ENCODE results near the gene UIMC1. TPM values are rescaled to one million over a fixed set of nuclear protein-coding genes. Genes with fewer than 3 reads are reported as not detected.

Gene UIMC1
- total RNA-seq, 1 experiment from 2014 or later = 53.0 TPM

DNA sequence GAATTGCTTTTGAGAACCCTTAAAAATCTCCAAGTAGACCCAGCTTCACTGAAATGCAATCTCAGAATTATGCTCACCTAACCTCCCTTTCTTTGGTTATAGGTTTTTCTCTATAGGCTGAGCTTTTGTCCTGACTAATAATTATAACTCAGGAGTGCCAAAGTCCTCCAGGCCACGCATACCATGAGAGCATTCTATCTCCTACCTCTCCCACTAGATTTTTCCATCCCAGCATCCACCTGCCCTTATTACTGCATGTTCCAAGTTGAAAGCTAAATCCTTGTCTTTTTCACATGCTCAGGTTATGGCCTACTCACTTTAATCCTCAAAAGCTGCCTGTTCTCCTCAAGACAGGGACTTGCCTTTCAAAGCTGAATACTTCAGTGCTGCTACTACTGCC is 38.1 kb upstream of the UIMC1 start:
- TF ChIP-seq, protein P1, sequence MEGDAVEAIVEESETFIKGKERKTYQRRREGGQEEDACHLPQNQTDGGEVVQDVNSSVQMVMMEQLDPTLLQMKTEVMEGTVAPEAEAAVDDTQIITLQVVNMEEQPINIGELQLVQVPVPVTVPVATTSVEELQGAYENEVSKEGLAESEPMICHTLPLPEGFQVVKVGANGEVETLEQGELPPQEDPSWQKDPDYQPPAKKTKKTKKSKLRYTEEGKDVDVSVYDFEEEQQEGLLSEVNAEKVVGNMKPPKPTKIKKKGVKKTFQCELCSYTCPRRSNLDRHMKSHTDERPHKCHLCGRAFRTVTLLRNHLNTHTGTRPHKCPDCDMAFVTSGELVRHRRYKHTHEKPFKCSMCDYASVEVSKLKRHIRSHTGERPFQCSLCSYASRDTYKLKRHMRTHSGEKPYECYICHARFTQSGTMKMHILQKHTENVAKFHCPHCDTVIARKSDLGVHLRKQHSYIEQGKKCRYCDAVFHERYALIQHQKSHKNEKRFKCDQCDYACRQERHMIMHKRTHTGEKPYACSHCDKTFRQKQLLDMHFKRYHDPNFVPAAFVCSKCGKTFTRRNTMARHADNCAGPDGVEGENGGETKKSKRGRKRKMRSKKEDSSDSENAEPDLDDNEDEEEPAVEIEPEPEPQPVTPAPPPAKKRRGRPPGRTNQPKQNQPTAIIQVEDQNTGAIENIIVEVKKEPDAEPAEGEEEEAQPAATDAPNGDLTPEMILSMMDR (conservative IDR thresholded peaks at IDR 0.05) = no peak
- Histone ChIP-seq H3K79me2 (ENCODE audit: insufficient read depth, low read length) (no peaks in the 10 kb centered on the region), H3K27ac (ENCODE audit: insufficient read length, low read depth, low read length) (no peak overlapping the region), H3K9me3 (ENCODE audit: control insufficient read depth, low read depth, low read length) (no peaks in the 10 kb centered on the region), H2BK120ac (ENCODE audit: low read depth, low read length, poor library complexity, severe bottlenecking) (no peak overlapping the region), H2BK5ac (ENCODE audit: insufficient read length, low read length) (no peak overlapping the region), H2BK20ac (ENCODE audit: low read depth, low read length, poor library complexity, severe bottlenecking) (no peak overlapping the region), H4K8ac (replicated peaks; ENCODE audit: insufficient read length, low read depth, low read length) (no peak overlapping the region), H2AK5ac (ENCODE audit: insufficient read length, low read length) (no peak overlapping the region), H3K4me2 (ENCODE audit: insufficient read depth, insufficient read length, low read length) (no peak overlapping the region), H3K23me2 (ENCODE audit: insufficient read length, low read depth, low read length, poor library complexity, severe bottlenecking) (no peaks in the 10 kb centered on the region), H4K91ac (ENCODE audit: insufficient read length, low read depth, low read length) (no peak overlapping the region), H2BK15ac (ENCODE audit: low read depth, low read length) (no peak overlapping the region), H3T11ph (ENCODE audit: low read length) (no peak overlapping the region), H3K9ac (ENCODE audit: extremely low read depth, insufficient read length, low read length) (no peak overlapping the region), H2BK12ac (ENCODE audit: insufficient read length, low read depth, low read length) (no peak overlapping the region), H3K14ac (ENCODE audit: insufficient read depth, low read length) (no peak overlapping the region), H4K20me1 (ENCODE audit: control insufficient read depth, insufficient read depth, insufficient read length) (no peaks in the 10 kb centered on the region), H3K79me1 (ENCODE audit: insufficient read depth, low read depth, low read length, poor library complexity, severe bottlenecking) (no peaks in the 10 kb centered on the region), H4K5ac (ENCODE audit: insufficient read length, low read depth, low read length) (no peak overlapping the region), H3K23ac (ENCODE audit: insufficient read length, low read depth, low read length) (no peak overlapping the region), H2AFZ (ENCODE audit: low read length) (no peak overlapping the region), H3K56ac (ENCODE audit: insufficient read length, low read depth, low read length) (no peak overlapping the region), H3K4me1 (ENCODE audit: insufficient read depth, low read length) (no peaks in the 10 kb centered on the region), H3K18ac (ENCODE audit: insufficient read length, low read depth, low read length) (no peak overlapping the region), H3K27me3 (ENCODE audit: insufficient read depth, low read length) (no peaks in the 10 kb centered on the region), H3K4ac (ENCODE audit: low read depth, low read length) (no peak overlapping the region)
- no CpG with 5 or more reads among the region's 1 CpG for WGBS (ENCODE audit: extremely low coverage, insufficient read length, low lambda C conversion rate)
- Mint-ChIP-seq H3K4me1 (no peaks in the 10 kb centered on the region), H3K4me3 (no peak overlapping the region), H3K27me3 (ENCODE audit: low read depth) (no peaks in the 10 kb centered on the region), H3K9me3 (no peaks in the 10 kb centered on the region), H3K27ac (no peak overlapping the region; a peak in 1 of 7 replicates), H3K36me3 (ENCODE audit: insufficient read depth in 1 of 3, low read depth in 3 of 3) (peaks cover 16 to 73% (median 48%) of the 10 kb centered on the region in 3 experiments; a peak in 6 of 7 replicates)
- no peak for DNase-seq

All from H9 (cell line).